Middle frontal gyrus (tissue), 1 donor: Measurements from ENCODE around the gene TMIGD3.
"Not testable (repeated sequence)": the region's sequence is repeated elsewhere in the genome, so short reads cannot be mapped to it uniquely, and the experiment has no call there.

Experiments used
- DNase-seq: peaks from one replicate; pipeline ENCODE4 v3.0.0-alpha.2; 2015; ENCODE audit warnings: low spot score; ENCODE audit errors: extremely low spot score

TMIGD3 gene

GRCh38 chr1:111503585-111504060 lies at the start of gene TMIGD3, which contains the start of gene ADORA3:
TMIGD3 (minus strand) TSS chr1:111503633; CDS start chr1:111503354, 279 bp downstream.
ADORA3 (minus strand) TSS chr1:111503633; CDS start chr1:111503354, 279 bp downstream.
- DNase-seq: no peak

GRCh38 chr1:111553196-111553595 lies 49.8 kb upstream of the TMIGD3 start:
- DNase-seq: no peak

GRCh38 chr1:111552587-111552986 lies 49.2 kb upstream of the TMIGD3 start:
- DNase-seq: no peak

- no peak for DNase-seq
These were observed 48.4 kb upstream of the TMIGD3 start for GRCh38 chr1:111551623-111552411.

GRCh38 chr1:111547786-111548185 lies 44.4 kb upstream of the TMIGD3 start:
- not testable (repeated sequence) for DNase-seq

- no peak for DNase-seq
These were observed 38.8 kb upstream of the TMIGD3 start for GRCh38 chr1:111542187-111542586.

- DNase-seq: no peak
These were observed 38.3 kb upstream of the TMIGD3 start for GRCh38 chr1:111541721-111542120.

GRCh38 chr1:111540928-111541327 lies 37.5 kb upstream of the TMIGD3 start:
- DNase-seq: no peak

GRCh38 chr1:111538343-111539025 lies 35.1 kb upstream of the TMIGD3 start:
- no peak for DNase-seq

- no peak for DNase-seq
These were observed 32.1 kb upstream of the TMIGD3 start for GRCh38 chr1:111535256-111536191.

GRCh38 chr1:111520053-111520452 lies 16.6 kb upstream of the TMIGD3 start:
- DNase-seq: no peak

- no peak for DNase-seq
These were observed 14.2 kb upstream of the TMIGD3 start for GRCh38 chr1:111517469-111518225.

- no peak for DNase-seq
These were observed 12.6 kb upstream of the TMIGD3 start for GRCh38 chr1:111516005-111516535.

GRCh38 chr1:111515291-111516004 lies 12.0 kb upstream of the TMIGD3 start:
- DNase-seq: no peak

- peak; percentile 65 for DNase-seq
These were observed 10.1 kb upstream of the TMIGD3 start for GRCh38 chr1:111513410-111514020.

- DNase-seq: no peak
These were observed 9.5 kb upstream of the TMIGD3 start for GRCh38 chr1:111512931-111513330.

- DNase-seq: no peak
These were observed 8.9 kb upstream of the TMIGD3 start for GRCh38 chr1:111512132-111512889.

GRCh38 chr1:111511370-111511769 lies 7.9 kb upstream of the TMIGD3 start:
- no peak for DNase-seq

- DNase-seq: no peak
These were observed 6.6 kb upstream of the TMIGD3 start for GRCh38 chr1:111509997-111510375.
